ENCODE measurements around the gene PTTG1IP2.

PTTG1IP2 gene

GRCh38 chr7:90484706-90485105 is 15.3 kb downstream of the PTTG1IP2 start:
- DNase-seq = no peak

GRCh38 chr7:90485734-90486316 is 16.4 kb downstream of the PTTG1IP2 start:
- no peak for DNase-seq

- no peak for DNase-seq
These were observed 18.4 kb downstream of the PTTG1IP2 start for GRCh38 chr7:90487808-90488207.

GRCh38 chr7:90488220-90488619 is 18.8 kb downstream of the PTTG1IP2 start:
- no peak for DNase-seq

- DNase-seq = no peak
These were observed 22.8 kb downstream of the PTTG1IP2 start for GRCh38 chr7:90492250-90492649.

- DNase-seq = no peak
These were observed 25.8 kb downstream of the PTTG1IP2 start for GRCh38 chr7:90495241-90495640.

- DNase-seq = no peak
These were observed 33.1 kb downstream of the PTTG1IP2 start for GRCh38 chr7:90502539-90502938.

GRCh38 chr7:90503367-90503766 is 33.9 kb downstream of the PTTG1IP2 start:
- DNase-seq = no peak

- no peak for DNase-seq
These were observed 38.3 kb downstream of the PTTG1IP2 start for GRCh38 chr7:90507692-90508091.

- DNase-seq = no peak
These were observed 42.3 kb downstream of the PTTG1IP2 start for GRCh38 chr7:90511776-90512175.

GRCh38 chr7:90512821-90513254 is 43.4 kb downstream of the PTTG1IP2 start:
- no peak for DNase-seq

GRCh38 chr7:90516257-90516656 is 46.8 kb downstream of the PTTG1IP2 start:
- DNase-seq = no peak

- no peak for DNase-seq
These were observed 49.2 kb downstream of the PTTG1IP2 start for GRCh38 chr7:90518630-90519029.

GRCh38 chr7:90520484-90520883 is 51.0 kb downstream of the PTTG1IP2 start:
- DNase-seq = no peak

GRCh38 chr7:90530263-90530662 is 60.8 kb downstream of the PTTG1IP2 start:
- DNase-seq = no peak

- DNase-seq = no peak
These were observed 62.9 kb downstream of the PTTG1IP2 start for GRCh38 chr7:90532231-90532929.

- DNase-seq = no peak
These were observed 67.0 kb downstream of the PTTG1IP2 start for GRCh38 chr7:90536449-90536848.

GRCh38 chr7:90538405-90538804 is 69.0 kb downstream of the PTTG1IP2 start:
- DNase-seq = no peak

- no peak for DNase-seq
These were observed 71.0 kb downstream of the PTTG1IP2 start for GRCh38 chr7:90540406-90540805.

GRCh38 chr7:90551036-90551435 is 81.6 kb downstream of the PTTG1IP2 start:
- no peak for DNase-seq

- no peak for DNase-seq
These were observed 83.1 kb downstream of the PTTG1IP2 start for GRCh38 chr7:90552521-90552920.

GRCh38 chr7:90560730-90561129 is 91.3 kb downstream of the PTTG1IP2 start:
- DNase-seq = no peak
